SU-DHL-6 (cell line): ENCODE measurements around the gene PRKCD.

Source experiments
- H2AFZ ChIP-seq: fragments of 200-600 bp; sonication (generic); 2 replicates; pipeline ENCODE4 v1.6.1; 2014; ENCODE audit warnings: low read depth, mild to moderate bottlenecking, moderate library complexity, mixed read lengths, antibody characterized with exemption, low read length; ENCODE audit not compliant: severe bottlenecking
- H3F3A ChIP-seq: fragments of 200-600 bp; shearing (Covaris generic); 2 replicates; pipeline ENCODE4 v1.6.0; 2016; ENCODE audit warnings: antibody characterized with exemption, mild to moderate bottlenecking; ENCODE audit not compliant: insufficient read depth
- H3K27ac ChIP-seq: fragments of 200-600 bp; sonication (generic); 2 replicates; pipeline ENCODE4 v1.5.1; 2016; ENCODE audit warnings: low read depth, mild to moderate bottlenecking, low read length, moderate library complexity, mixed read lengths
- H3K27me3 ChIP-seq: fragments of 200-600 bp; sonication (generic), shearing (Covaris generic); 2 replicates; pipeline ENCODE4 v1.6.0; 2014; ENCODE audit warnings: mild to moderate bottlenecking, low read length
- H3K36me3 ChIP-seq: fragments of 200-600 bp; sonication (generic); 2 replicates; pipeline ENCODE4 v1.6.1; 2014; ENCODE audit warnings: mild to moderate bottlenecking, low read length, mixed read lengths
- H3K4me2 ChIP-seq: fragments of 300-600, 200-600 bp; shearing (Covaris generic), sonication (generic); 2 replicates; pipeline ENCODE4 v1.6.0; 2014; ENCODE audit warnings: low read length, low read depth, mild to moderate bottlenecking; ENCODE audit not compliant: poor library complexity, severe bottlenecking
- H3K4me3 ChIP-seq: fragments of 200-600 bp; sonication (generic); 2 replicates; pipeline ENCODE4 v1.5.1; 2014; ENCODE audit warnings: antibody characterized with exemption, low read length, mild to moderate bottlenecking, mixed read lengths; ENCODE audit not compliant: insufficient read depth, poor library complexity, severe bottlenecking
- H3K79me2 ChIP-seq: fragments of 200-600 bp; sonication (generic); 2 replicates; pipeline ENCODE4 v1.6.1; 2014; ENCODE audit warnings: mild to moderate bottlenecking, low read length, moderate library complexity; ENCODE audit not compliant: insufficient read depth
- H3K9ac ChIP-seq: fragments of 200-600 bp; sonication (generic); 2 replicates; pipeline ENCODE4 v1.7.0; 2014; ENCODE audit warnings: mild to moderate bottlenecking, low read length
- H3K9me2 ChIP-seq: fragments of 200-600 bp; sonication (generic); replicated peaks from 2 replicates; pipeline ENCODE4 v1.6.1; 2014; ENCODE audit warnings: low read length; ENCODE audit not compliant: insufficient read depth
- H3K9me3 ChIP-seq: fragments of 200-600 bp; sonication (generic); 2 replicates; pipeline ENCODE4 v1.6.1; 2014; ENCODE audit warnings: low read length, mixed read lengths; ENCODE audit not compliant: insufficient read depth
- H4K20me1 ChIP-seq: fragments of 200-600 bp; sonication (generic); 2 replicates; pipeline ENCODE4 v1.6.1; 2014; ENCODE audit warnings: low read depth, mild to moderate bottlenecking, antibody characterized with exemption, low read length, moderate library complexity, mixed read lengths
- CTCF ChIP-seq: fragments of 200-600 bp; sonication (generic); IDR thresholded peaks from one replicate; pipeline ENCODE4 v1.5.1; 2017; ENCODE audit warnings: antibody characterized with exemption, mild to moderate bottlenecking, low read length, moderate library complexity; ENCODE audit not compliant: insufficient read depth, poor library complexity, severe bottlenecking
- EZH2phosphoT487 ChIP-seq: fragments of 200-600 bp; sonication (generic), shearing (Covaris generic); conservative IDR thresholded peaks from 2 replicates; pipeline ENCODE4 v1.6.1; 2018; ENCODE audit warnings: mild to moderate bottlenecking, antibody characterized with exemption, low read length, moderate library complexity, mixed read lengths

The PRKCD gene

DNA sequence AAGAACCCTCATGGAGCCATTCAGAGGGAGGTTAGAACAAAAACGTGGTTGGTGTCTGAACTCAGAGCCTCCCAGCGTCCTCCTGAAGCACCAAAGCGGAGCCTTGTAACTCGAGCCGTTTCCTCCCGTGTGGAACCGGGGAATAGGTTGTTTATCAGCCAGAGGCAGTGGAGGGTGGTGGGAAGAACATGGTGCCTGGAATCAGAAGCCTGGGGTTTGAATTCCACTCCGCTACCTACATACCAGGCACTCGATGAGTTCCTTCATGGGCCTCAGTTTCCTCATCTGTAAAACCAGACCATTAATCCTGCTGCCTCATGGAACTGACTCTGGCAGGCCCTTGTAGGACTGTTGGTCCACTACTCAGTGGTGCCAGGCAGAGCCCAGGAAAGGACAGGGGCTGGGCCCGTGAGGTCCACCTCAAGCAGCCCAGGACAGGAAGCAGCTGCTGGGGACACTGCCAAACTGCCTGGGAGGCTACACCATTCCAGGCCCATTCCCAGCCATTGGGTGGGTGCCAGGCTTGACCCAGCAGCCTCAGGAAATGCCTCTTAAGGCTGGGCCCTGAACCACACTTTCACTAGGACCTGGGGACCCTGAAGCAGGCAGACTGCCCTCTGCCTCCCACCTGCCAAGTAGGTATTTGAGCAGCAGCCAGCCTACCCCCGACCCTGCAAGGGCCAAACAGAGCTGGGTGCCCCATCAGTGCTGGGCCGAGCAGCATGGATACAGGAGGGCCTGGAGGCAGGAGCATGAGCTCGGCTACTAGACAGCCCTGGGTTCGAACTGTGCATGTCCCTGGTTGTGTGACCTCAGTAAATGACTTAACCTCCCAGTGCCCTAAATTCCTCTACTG, 33.4 kb downstream of the PRKCD start:
- no peak for TF ChIP-seq EZH2phosphoT487
- no peak for TF ChIP-seq CTCF
- no peak overlapping the region for H3K4me3 ChIP-seq
- H3K9ac ChIP-seq, result peak overlapping the region; percentile 51
- H4K20me1 ChIP-seq, result no peaks in the 10 kb centered on the region; the same call in 1 of the 2 replicates
- H3K27ac ChIP-seq, result peak overlapping the region; percentile 96
- peaks cover 5% of the 10 kb centered on the region; the same call in 1 of the 2 replicates for H3K36me3 ChIP-seq
- H3K27me3 ChIP-seq, result no peaks in the 10 kb centered on the region
- no peak overlapping the region for H2AFZ ChIP-seq
- H3K4me2 ChIP-seq, result no peak overlapping the region
- peaks cover 54% of the 10 kb centered on the region for H3F3A ChIP-seq
- no peaks in the 10 kb centered on the region for H3K9me3 ChIP-seq
- H3K9me2 ChIP-seq, result no peaks in the 10 kb centered on the region
- H3K79me2 ChIP-seq, result peaks cover 18% of the 10 kb centered on the region

GRCh38 chr3:53195066-53195450, 34.0 kb downstream of the PRKCD start:
- Histone ChIP-seq H3K27ac (peak overlapping the region; percentile 96), H3K9me2 (no peaks in the 10 kb centered on the region)

DNA sequence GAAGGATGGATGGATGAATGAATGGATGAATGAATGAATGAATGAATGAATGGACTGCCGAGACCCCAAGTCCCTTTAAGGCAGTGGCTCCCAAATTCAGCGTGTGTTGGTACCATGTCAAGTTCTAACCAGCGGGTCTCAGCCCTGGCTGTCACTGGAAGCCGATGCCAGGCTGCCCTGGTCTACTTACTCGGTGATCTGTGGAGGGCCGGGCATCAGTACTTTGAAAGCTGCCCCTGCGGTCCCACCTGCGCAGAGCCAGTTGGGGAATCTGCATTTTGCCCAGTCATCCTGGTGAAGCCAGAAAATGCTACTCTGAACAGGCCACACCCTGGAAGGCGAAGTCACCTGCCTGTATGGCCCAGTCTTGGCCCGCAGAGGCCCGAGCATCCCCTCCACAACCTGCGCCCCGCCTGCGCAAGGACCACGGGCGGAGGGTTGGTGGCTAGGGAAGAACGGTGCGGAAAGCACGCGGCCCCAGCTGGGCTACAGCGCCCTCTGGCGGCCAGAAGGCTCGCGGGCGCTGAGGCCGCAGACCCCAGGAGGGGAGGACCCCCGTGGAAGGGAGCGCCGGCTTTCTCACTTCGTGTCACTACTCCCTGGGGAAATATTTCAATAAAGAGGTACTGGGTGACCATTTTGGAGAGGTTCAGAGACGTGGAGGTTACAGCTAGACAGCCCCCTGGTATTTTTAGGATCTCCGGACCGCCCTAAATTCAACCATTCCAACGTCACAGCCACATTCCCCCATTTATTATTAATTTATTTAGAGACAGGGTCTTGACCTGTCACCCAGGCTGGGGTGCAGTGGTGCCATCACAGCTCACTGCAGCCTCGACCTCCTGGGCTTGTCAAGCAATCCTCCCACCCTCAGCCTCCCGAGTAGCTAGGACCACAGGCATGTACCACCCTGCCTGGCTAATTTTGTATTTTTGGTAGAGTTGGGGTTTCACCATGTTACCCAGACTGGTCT, 34.9 kb downstream of the PRKCD start:
- Histone ChIP-seq H3K9me3 (no peaks in the 10 kb centered on the region), H3K9ac (peak overlapping the region; percentile 34), H3K4me3 (peak overlapping the region; percentile 1), H2AFZ (no peak overlapping the region), H4K20me1 (no peaks in the 10 kb centered on the region; the same call in 1 of the 2 replicates), H3F3A (peaks cover 40% of the 10 kb centered on the region), H3K27me3 (no peaks in the 10 kb centered on the region), H3K79me2 (peaks cover 33% of the 10 kb centered on the region), H3K9me2 (no peaks in the 10 kb centered on the region), H3K4me2 (peak overlapping the region; percentile 90), H3K36me3 (0 out of 2 replicates have a peak, but pooled peaks cover 8% of the 10 kb centered on the region), H3K27ac (peak overlapping the region; percentile 96)
- peak; percentile 97 for TF ChIP-seq CTCF
- TF ChIP-seq EZH2phosphoT487, result no peak

More at GRCh38 chr3:53195066-53195450, 34.0 kb downstream of the PRKCD start:
- Histone ChIP-seq H2AFZ (no peak overlapping the region), H3K36me3 (peaks cover 5% of the 10 kb centered on the region; the same call in 1 of the 2 replicates), H3K27me3 (no peaks in the 10 kb centered on the region), H4K20me1 (no peaks in the 10 kb centered on the region; the same call in 1 of the 2 replicates), H3F3A (peaks cover 48% of the 10 kb centered on the region), H3K9ac (peak overlapping the region; percentile 34; the same call in 1 of the 2 replicates), H3K4me3 (no peak overlapping the region), H3K4me2 (peak overlapping the region; percentile 90), H3K79me2 (peaks cover 24% of the 10 kb centered on the region), H3K9me3 (no peaks in the 10 kb centered on the region)
- TF ChIP-seq EZH2phosphoT487 (no peak), CTCF (no peak)
